ENCODE results near the gene RFT1. TPM values are rescaled to one million over a fixed set of nuclear protein-coding genes. Genes with fewer than 3 reads are reported as not detected.

The RFT1 gene
- total RNA-seq, 1 experiment from 2014 or later: 26.3 TPM

- no peak for DNase-seq (ENCODE audit: low spot score)
Observed at GRCh38 chr3:53100818-53101466, 29.3 kb downstream of the RFT1 start.

More at GRCh38 chr3:53100818-53101466, 29.3 kb downstream of the RFT1 start:
- no peaks in the 10 kb centered on the region for H3K9me3 Mint-ChIP-seq
- no peak for ATAC-seq
- ChIA-PET POLR2A (no interaction called here), CTCF (interaction anchor here (0.5 kb wide), 1 partner anchor 360 kb away, joined by 3 read pairs; no protein-coding TSS in a partner anchor)
- peaks cover 27% of the 10 kb centered on the region for H3K36me3 Mint-ChIP-seq
- no peaks in the 10 kb centered on the region for H3K27me3 Mint-ChIP-seq (ENCODE audit: low read depth)
- H3K27ac Mint-ChIP-seq: no peak overlapping the region
- no peak overlapping the region for H3K4me3 Mint-ChIP-seq
- TF ChIP-seq KAT7 (CRISPR knock-in tag; IDR thresholded peaks at IDR 0.05; ENCODE audit: borderline replicate concordance): no peak
- TF ChIP-seq PRDM15 (CRISPR knock-in tag; IDR thresholded peaks at IDR 0.05): no peak
- no peak for TF ChIP-seq ESRRA (CRISPR knock-in tag; IDR thresholded peaks at IDR 0.05; ENCODE audit: borderline replicate concordance)
- TF ChIP-seq AR (CRISPR knock-in tag; IDR thresholded peaks at IDR 0.05): no peak
- no peak for TF ChIP-seq NFE2L1 (CRISPR knock-in tag; IDR thresholded peaks at IDR 0.05)
- no peak for TF ChIP-seq E2F5 (CRISPR knock-in tag; IDR thresholded peaks at IDR 0.05)
- TF ChIP-seq FOXP4 (CRISPR knock-in tag; IDR thresholded peaks at IDR 0.05): no peak
- no peak for TF ChIP-seq ELF4 (CRISPR knock-in tag; IDR thresholded peaks at IDR 0.05; ENCODE audit: low read depth)
- no peak for TF ChIP-seq RELA (CRISPR knock-in tag; IDR thresholded peaks at IDR 0.05; ENCODE audit: borderline replicate concordance)
- TF ChIP-seq JUN (CRISPR knock-in tag; IDR thresholded peaks at IDR 0.05): no peak
- TF ChIP-seq E2F1 (CRISPR knock-in tag; IDR thresholded peaks at IDR 0.05): no peak
- no peak for TF ChIP-seq ZMAT4 (CRISPR knock-in tag; IDR thresholded peaks at IDR 0.05)
- TF ChIP-seq CDX4 (CRISPR knock-in tag; IDR thresholded peaks at IDR 0.05; ENCODE audit: borderline replicate concordance): no peak
- no peak for TF ChIP-seq FOXK1 (CRISPR knock-in tag; IDR thresholded peaks at IDR 0.05)
- no peak for TF ChIP-seq RORB (CRISPR knock-in tag; IDR thresholded peaks at IDR 0.05)
- TF ChIP-seq ZNF317 (CRISPR knock-in tag; IDR thresholded peaks at IDR 0.05; ENCODE audit: borderline replicate concordance, low read depth): no peak
- TF ChIP-seq ZNF263 (CRISPR knock-in tag; IDR thresholded peaks at IDR 0.05; ENCODE audit: low read depth): no peak
- no peak for TF ChIP-seq HMGA2 (CRISPR knock-in tag; IDR thresholded peaks at IDR 0.05)
- TF ChIP-seq ZNF281 (CRISPR knock-in tag; IDR thresholded peaks at IDR 0.05): no peak
- no peaks in the 10 kb centered on the region for H3K4me1 Mint-ChIP-seq

Data from WTC11 (cell line).